Activated naive CD4-positive, alpha-beta T cell treated with anti-CD3 and anti-CD28 coated beads, Interleukin-2, amount 50 U/mL, for 72 hours (primary cell): ENCODE measurements around the gene MTX1. TPM values are rescaled to one million over a fixed set of nuclear protein-coding genes. Genes with fewer than 3 reads are reported as not detected.

ENCODE experiments used
- ATAC-seq, 2 donors: fragments of 150-1000 bp; cut with Tn5 transposase; 2 replicates each; pipeline ENCODE4 v1.10.0; 2021; ENCODE audit warnings: mild to moderate bottlenecking in 2 of 2, moderate library complexity in 2 of 2
- DNase-seq, 2 donors: peaks; one replicate each; pipeline ENCODE4 v3.0.0; 2021 to 2022; ENCODE audit warnings: low spot score in 2 of 2
- H3K27ac Mint-ChIP-seq, 2 donors: one replicate each; pipeline ENCODE4 v1.8.0; 2022; ENCODE audit warnings: mild to moderate bottlenecking in 2 of 2, mixed read lengths in 2 of 2
- H3K36me3 Mint-ChIP-seq, 2 donors: one replicate each; pipeline ENCODE4 v1.8.0; 2022; ENCODE audit warnings: mixed read lengths in 2 of 2
- H3K9me3 Mint-ChIP-seq, 2 donors: one replicate each; pipeline ENCODE4 v1.8.0; 2022; ENCODE audit warnings: mixed read lengths in 2 of 2
- total RNA-seq, 2 donors: library from RNA; stranded (reverse); gene quantifications; one replicate each; pipeline ENCODE4 v1.2.3, GENCODE V29; 2022

Gene MTX1
- total RNA-seq, 2 donors from 2014 or later = 46.6 to 57.2 TPM

GRCh38 chr1:155172732-155173477, 35.6 kb upstream of the MTX1 start, which contains the start of gene KRTCAP2:
Gene KRTCAP2 (minus strand): TSS chr1:155173304. CDS start chr1:155173224, 80 bp downstream.
- peak within 1 kb of the TSS; percentile 99 to 100 for H3K27ac Mint-ChIP-seq
- peak; percentile 78 to 86 for ATAC-seq
- no peaks in the 10 kb centered on the region for H3K9me3 Mint-ChIP-seq
- peak; percentile 94 to 96 for DNase-seq
- peaks cover 17 to 19% of the 10 kb centered on the region in 2 donors for H3K36me3 Mint-ChIP-seq

- Mint-ChIP-seq H3K27ac (peak within 1 kb of the TSS; percentile 99 to 100), H3K9me3 (no peaks in the 10 kb centered on the region), H3K36me3 (peaks cover 17 to 20% of the 10 kb centered on the region in 2 donors)
- DNase-seq (peak; percentile 73 to 74), ATAC-seq (peak; percentile 45 to 66)
Measured at GRCh38 chr1:155173478-155174323, 34.8 kb upstream of the MTX1 start, which contains the start of gene TRIM46. Gene TRIM46 (plus strand): TSS chr1:155173849. CDS start chr1:155173967, 118 bp downstream.

GRCh38 chr1:155174324-155175280, 33.9 kb upstream of the MTX1 start:
- no peak for ATAC-seq
- Mint-ChIP-seq H3K9me3 (no peaks in the 10 kb centered on the region), H3K36me3 (peaks cover 17 to 20% of the 10 kb centered on the region in 2 donors)

GRCh38 chr1:155175281-155175926, 33.1 kb upstream of the MTX1 start:
- Mint-ChIP-seq H3K27ac (no peak overlapping the region), H3K9me3 (no peaks in the 10 kb centered on the region), H3K36me3 (peaks cover 17 to 20% of the 10 kb centered on the region in 2 donors)
- DNase-seq (peak in 1 of 2 donors; percentile 57), ATAC-seq (no peak)

More at GRCh38 chr1:155174324-155175280, 33.9 kb upstream of the MTX1 start:
- peak; percentile 50 to 54 for DNase-seq
- peak overlapping the region; percentile 82 to 99 for H3K27ac Mint-ChIP-seq

- Mint-ChIP-seq H3K9me3 (no peaks in the 10 kb centered on the region), H3K27ac (no peak overlapping the region), H3K36me3 (peaks cover 17 to 20% of the 10 kb centered on the region in 2 donors)
- no peak for ATAC-seq
- peak in 1 of 2 donors; percentile 55 for DNase-seq
Measured at GRCh38 chr1:155175927-155176371, 32.5 kb upstream of the MTX1 start.

- Mint-ChIP-seq H3K9me3 (no peaks in the 10 kb centered on the region), H3K27ac (no peak overlapping the region), H3K36me3 (peaks cover 17 to 20% of the 10 kb centered on the region in 2 donors)
- ATAC-seq = peak; percentile 36 to 38
- peak; percentile 80 to 91 for DNase-seq
Measured at GRCh38 chr1:155176544-155177071, 31.9 kb upstream of the MTX1 start.

- H3K36me3 Mint-ChIP-seq = peaks cover 12 to 14% of the 10 kb centered on the region in 2 donors
- H3K9me3 Mint-ChIP-seq = no peaks in the 10 kb centered on the region
- ATAC-seq (no peak), DNase-seq (peak in 1 of 2 donors; percentile 47)
- no peak overlapping the region for H3K27ac Mint-ChIP-seq
Measured at GRCh38 chr1:155177192-155177917, 31.1 kb upstream of the MTX1 start.

- no peak overlapping the region for H3K27ac Mint-ChIP-seq
- H3K36me3 Mint-ChIP-seq = peaks cover 8 to 9% of the 10 kb centered on the region in 2 donors
- DNase-seq = peak in 1 of 2 donors; percentile 52
- no peak for ATAC-seq
- H3K9me3 Mint-ChIP-seq = no peaks in the 10 kb centered on the region
Measured at GRCh38 chr1:155177918-155178281, 30.6 kb upstream of the MTX1 start.

GRCh38 chr1:155178441-155179111, 29.9 kb upstream of the MTX1 start:
- Mint-ChIP-seq H3K36me3 (peaks cover under 1 to 5% of the 10 kb centered on the region in 2 donors), H3K9me3 (no peaks in the 10 kb centered on the region), H3K27ac (no peak overlapping the region)
- DNase-seq = peak in 1 of 2 donors; percentile 44
- no peak for ATAC-seq

- Mint-ChIP-seq H3K9me3 (no peaks in the 10 kb centered on the region), H3K36me3 (peaks cover 0 to 5% of the 10 kb centered on the region in 2 donors), H3K27ac (no peak overlapping the region)
- no peak for ATAC-seq
- DNase-seq = peak in 1 of 2 donors; percentile 56
Measured at GRCh38 chr1:155179112-155180031, 29.1 kb upstream of the MTX1 start.

- peak overlapping the region in 1 of 2 donors; percentile 55 for H3K27ac Mint-ChIP-seq
- H3K9me3 Mint-ChIP-seq = no peaks in the 10 kb centered on the region
- DNase-seq = no peak
- H3K36me3 Mint-ChIP-seq = peaks cover 0 to 5% of the 10 kb centered on the region in 2 donors
- no peak for ATAC-seq
Measured at GRCh38 chr1:155181371-155182051, 27.0 kb upstream of the MTX1 start.

GRCh38 chr1:155182052-155182550, 26.4 kb upstream of the MTX1 start:
- ATAC-seq = no peak
- no peak for DNase-seq
- Mint-ChIP-seq H3K9me3 (no peaks in the 10 kb centered on the region), H3K36me3 (peaks cover 0 to 5% of the 10 kb centered on the region in 2 donors), H3K27ac (peak overlapping the region in 1 of 2 donors; percentile 55)

GRCh38 chr1:155183775-155184221, 24.7 kb upstream of the MTX1 start:
- ATAC-seq = no peak
- no peak for DNase-seq
- H3K9me3 Mint-ChIP-seq = no peaks in the 10 kb centered on the region
- H3K27ac Mint-ChIP-seq = no peak overlapping the region
- H3K36me3 Mint-ChIP-seq = no peaks in the 10 kb centered on the region
